IMR-90 (cell line): Measurements from ENCODE around the gene DCC. TPM values are rescaled to one million over a fixed set of nuclear protein-coding genes. Genes with fewer than 3 reads are reported as not detected.

Source experiments
- ATAC-seq: fragments of 200-7000 bp; cut with Tn5 transposase; 2 replicates; pipeline ENCODE4 v1.9.1; 2020; ENCODE audit warnings: low read depth, mild to moderate bottlenecking, moderate library complexity
- BruUV-seq: library from RNA; stranded (reverse); fragments of 400-500 nt; replicated peaks from 2 replicates; lab custom pipeline; 2021; lab: Mats Ljungman, UMichigan
- CTCF ChIA-PET: fragments of 300-600 bp; formaldehyde crosslinking; extraction: SDS; loops from one replicate; lab custom pipeline; 2021; ENCODE audit warnings: antibody characterized with exemption; lab: Yijun Ruan, JAX
- POLR2A ChIA-PET: fragments of 300-600 bp; sonication (Branson Sonifier 250); formaldehyde crosslinking; loops from one replicate; lab custom pipeline; 2022; ENCODE audit warnings: antibody characterized with exemption; ENCODE audit not compliant: unreplicated experiment; lab: Charles Lee
- DNase-seq: peaks from one replicate; pipeline ENCODE4 v3.0.0; 2013
- H2AFZ ChIP-seq: replicated peaks from 2 replicates; pipeline ENCODE3; 2013; ENCODE audit warnings: low read length, mild to moderate bottlenecking; ENCODE audit not compliant: poor library complexity
- H2AK5ac ChIP-seq: 2 replicates; pipeline ENCODE4 v1.6.1; 2013; ENCODE audit warnings: low read depth, low read length, inconsistent platforms
- H2AK9ac ChIP-seq: replicated peaks from 2 replicates; pipeline ENCODE3; 2013; ENCODE audit warnings: mild to moderate bottlenecking, low read depth, low read length, moderate library complexity; ENCODE audit not compliant: poor library complexity
- H2BK120ac ChIP-seq: 2 replicates; pipeline ENCODE4 v1.6.1; 2013; ENCODE audit warnings: low read depth, low read length, inconsistent platforms
- H2BK15ac ChIP-seq: 3 replicates; pipeline ENCODE4 v1.6.1; 2013; ENCODE audit warnings: low read depth, low read length, inconsistent platforms
- H2BK20ac ChIP-seq: 2 replicates; pipeline ENCODE4 v1.6.1; 2013; ENCODE audit warnings: low read depth, mild to moderate bottlenecking, inconsistent platforms, low read length, moderate library complexity
- H2BK5ac ChIP-seq: 2 replicates; pipeline ENCODE4 v1.6.1; 2013; ENCODE audit warnings: mild to moderate bottlenecking, low read depth, low read length, inconsistent platforms; ENCODE audit not compliant: poor library complexity, severe bottlenecking
- H3K14ac ChIP-seq: replicated peaks from 2 replicates; pipeline ENCODE4 v1.6.1; 2013; ENCODE audit warnings: low read depth, low read length, inconsistent platforms
- H3K18ac ChIP-seq: 2 replicates; pipeline ENCODE4 v1.6.1; 2013; ENCODE audit warnings: low read depth, low read length, control low read depth
- H3K23ac ChIP-seq: 2 replicates; pipeline ENCODE4 v1.6.1; 2013; ENCODE audit warnings: low read depth, low read length, inconsistent platforms
- H3K27ac ChIP-seq: 2 replicates; pipeline ENCODE4 v1.5.1; 2013; ENCODE audit warnings: mild to moderate bottlenecking, control low read depth, low read length; ENCODE audit not compliant: insufficient read depth
- H3K27me3 ChIP-seq: 2 replicates; pipeline ENCODE4 v1.6.1; 2013; ENCODE audit warnings: low read length; ENCODE audit not compliant: control insufficient read depth, insufficient read depth
- H3K36me3 ChIP-seq: 2 replicates; pipeline ENCODE4 v1.6.1; 2013; ENCODE audit warnings: low read length, mixed read lengths; ENCODE audit not compliant: control insufficient read depth, insufficient read depth
- H3K4ac ChIP-seq: 2 replicates; pipeline ENCODE4 v1.6.1; 2013; ENCODE audit warnings: low read depth, low read length, inconsistent platforms
- H3K4me1 ChIP-seq: 2 replicates; pipeline ENCODE4 v1.6.1; 2013; ENCODE audit warnings: low read length, mixed read lengths; ENCODE audit not compliant: control insufficient read depth, insufficient read depth
- H3K4me2 ChIP-seq: 2 replicates; pipeline ENCODE4 v1.6.1; 2013; ENCODE audit warnings: low read depth, mild to moderate bottlenecking, control low read depth, low read length, moderate library complexity
- H3K4me3 ChIP-seq: 2 replicates; pipeline ENCODE4 v1.5.1; 2013; ENCODE audit warnings: low read depth, mild to moderate bottlenecking, control low read depth, low read length, moderate library complexity; ENCODE audit not compliant: insufficient read depth
- H3K56ac ChIP-seq: 2 replicates; pipeline ENCODE4 v1.6.1; 2013; ENCODE audit warnings: low read length, inconsistent platforms; ENCODE audit not compliant: insufficient read depth; ENCODE audit errors: extremely low read depth
- H3K79me1 ChIP-seq, 2 experiments: 2 replicates each; pipeline ENCODE4 v1.6.1; 2013; ENCODE audit warnings: low read length in 2 of 2, inconsistent platforms in 1 of 2, low read depth in 1 of 2
- H3K9ac ChIP-seq: 2 replicates; pipeline ENCODE4 v1.6.1; 2013; ENCODE audit warnings: low read depth, low read length, control low read depth
- H3K9me1 ChIP-seq: 2 replicates; pipeline ENCODE4 v1.6.1; 2013; ENCODE audit warnings: low read length, inconsistent platforms; ENCODE audit not compliant: insufficient read depth
- H3K9me3 ChIP-seq: 2 replicates; pipeline ENCODE4 v1.6.1; 2013; ENCODE audit warnings: low read length; ENCODE audit not compliant: control insufficient read depth, insufficient read depth
- H4K20me1 ChIP-seq: 2 replicates; pipeline ENCODE4 v1.6.1; 2013; ENCODE audit warnings: low read length, inconsistent platforms; ENCODE audit not compliant: insufficient read depth
- H4K5ac ChIP-seq: 2 replicates; pipeline ENCODE4 v1.6.1; 2013; ENCODE audit warnings: mild to moderate bottlenecking, low read depth, low read length, control low read depth
- H4K8ac ChIP-seq, 2 experiments: 2 replicates each; pipeline ENCODE4 v1.6.1; 2013; ENCODE audit warnings: low read depth in 2 of 2, low read length in 2 of 2, control low read depth in 1 of 2, inconsistent platforms in 1 of 2
- H4K91ac ChIP-seq: 2 replicates; pipeline ENCODE4 v1.6.1; 2013; ENCODE audit warnings: low read depth, low read length, inconsistent platforms; ENCODE audit not compliant: insufficient read depth
- MAFK ChIP-seq: IDR thresholded peaks from 2 replicates; pipeline ENCODE4 v1.6.1; 2012; ENCODE audit warnings: low read depth, low read length, improper control_type of control experiment
- WGBS, 2 experiments: methylation state at CpG; one replicate each; pipeline versions ENCODE4 v1.1.5 to v1.1.7; 2013; ENCODE audit warnings: missing lambda C conversion rate in 2 of 2; ENCODE audit not compliant: insufficient read length in 1 of 2; ENCODE audit errors: extremely low coverage in 2 of 2; 5-methylcytosine and 5-hydroxymethylcytosine counted together
- dilution Hi-C: fragments of 300-500 bp; cut with HindIII; formaldehyde crosslinking; loops from one replicate; pipeline ENCODE4 v1.14.3; 2018; ENCODE audit warnings: low sequenced_read_pairs; ENCODE audit not compliant: unreplicated experiment
- in situ Hi-C: fragments of 300-500 bp; cut with MboI; formaldehyde crosslinking; loops from 3 replicates; pipeline ENCODE4 v1.14.3; 2019; ENCODE audit warnings: low sequenced_read_pairs, inconsistent platforms, mixed read lengths
- intact Hi-C: fragments of 100-400 bp; cut with micrococcal nuclease; formaldehyde crosslinking; loops from 2 replicates; pipeline ENCODE4 v1.10.0; 2022
- polyA plus RNA-seq, 3 experiments: library from polyadenylated mRNA; depleted of rRNA; stranded (reverse); fragments of >200 nt; gene quantifications; 2 replicates each; pipeline ENCODE4 v1.2.3, GENCODE V29; 2012; ENCODE audit warnings: low replicate concordance in 1 of 3
- total RNA-seq: library from RNA; depleted of rRNA; stranded (reverse); fragments of >200 nt; gene quantifications from 2 replicates; pipeline ENCODE4 v1.2.3, GENCODE V29; 2012
- TF ChIP-seq, protein P1 (sequence below): fragments of 150-350 bp; IDR thresholded peaks from 2 replicates; pipeline ENCODE4 v1.6.1; 2016; ENCODE audit warnings: low read depth, mild to moderate bottlenecking, low read length, moderate library complexity, borderline replicate concordance

The DCC gene
- total and polyA plus RNA-seq, 2 of the 4 experiments (the other 2 are of a cell fraction) = 0.31 to 0.54 TPM

DNA sequence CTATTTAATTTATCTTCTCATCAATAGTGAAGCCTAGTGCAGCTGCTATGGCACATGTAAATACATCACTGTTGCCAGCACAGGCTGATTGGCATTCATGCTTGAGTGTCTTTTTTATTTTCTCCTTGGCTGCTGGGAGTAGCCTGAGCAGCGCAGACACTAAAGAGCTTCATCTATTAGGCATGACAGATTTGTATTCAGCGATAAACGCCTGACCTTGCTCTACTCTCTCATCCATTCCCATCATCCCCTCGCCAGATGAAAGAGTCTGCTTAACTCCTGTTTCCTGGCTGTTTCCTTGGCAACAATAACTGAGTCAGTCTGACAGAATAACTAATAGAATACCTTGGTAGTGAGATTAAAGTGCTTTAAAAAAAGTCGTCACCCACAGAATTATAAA lies 753.6 kb downstream of the DCC start:
- H4K8ac ChIP-seq = no peak overlapping the region
- no peak overlapping the region for H3K27ac ChIP-seq
- H3K9me3 ChIP-seq = peaks cover 6% of the 10 kb centered on the region
- no CpG with 5 or more reads among the region's 5 CpGs for WGBS, 2 experiments
- H3K27me3 ChIP-seq = no peaks in the 10 kb centered on the region
- dilution Hi-C loops (no loop called here), in situ Hi-C loops (no loop called here), intact Hi-C loops (no loop called here)
- H4K5ac ChIP-seq = no peak overlapping the region
- no peak overlapping the region for H3K4me2 ChIP-seq
- H3K9me1 ChIP-seq = no peaks in the 10 kb centered on the region
- ATAC-seq (no peak), DNase-seq (no peak)
- ChIA-PET POLR2A (no interaction called here), CTCF (no interaction called here)
- H2AFZ ChIP-seq = no peak overlapping the region
- no peak overlapping the region for H3K23ac ChIP-seq
- H3K14ac ChIP-seq = no peak overlapping the region
- no peaks in the 10 kb centered on the region for H4K20me1 ChIP-seq
- H2BK120ac ChIP-seq = no peak overlapping the region
- BruUV-seq = no TSS peak
- no peak overlapping the region for H3K9ac ChIP-seq
- no peak overlapping the region for H3K4me3 ChIP-seq
- no peak overlapping the region for H2BK15ac ChIP-seq
- no peak overlapping the region for H2AK9ac ChIP-seq
- H3K56ac ChIP-seq = no peak overlapping the region
- H3K36me3 ChIP-seq = no peaks in the 10 kb centered on the region
- H4K91ac ChIP-seq = no peak overlapping the region
- no peak overlapping the region for H3K4ac ChIP-seq
- H2BK20ac ChIP-seq = no peak overlapping the region
- no peak for TF ChIP-seq MAFK
- TF ChIP-seq, protein P1, sequence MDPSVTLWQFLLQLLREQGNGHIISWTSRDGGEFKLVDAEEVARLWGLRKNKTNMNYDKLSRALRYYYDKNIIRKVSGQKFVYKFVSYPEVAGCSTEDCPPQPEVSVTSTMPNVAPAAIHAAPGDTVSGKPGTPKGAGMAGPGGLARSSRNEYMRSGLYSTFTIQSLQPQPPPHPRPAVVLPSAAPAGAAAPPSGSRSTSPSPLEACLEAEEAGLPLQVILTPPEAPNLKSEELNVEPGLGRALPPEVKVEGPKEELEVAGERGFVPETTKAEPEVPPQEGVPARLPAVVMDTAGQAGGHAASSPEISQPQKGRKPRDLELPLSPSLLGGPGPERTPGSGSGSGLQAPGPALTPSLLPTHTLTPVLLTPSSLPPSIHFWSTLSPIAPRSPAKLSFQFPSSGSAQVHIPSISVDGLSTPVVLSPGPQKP = no peak
- H3K4me1 ChIP-seq = no peaks in the 10 kb centered on the region
- H2BK5ac ChIP-seq = no peak overlapping the region
- H3K18ac ChIP-seq = no peak overlapping the region
- H2AK5ac ChIP-seq = no peak overlapping the region
- H3K79me1 ChIP-seq = no peaks in the 10 kb centered on the region
